SK-N-SH (cell line): ENCODE measurements around the gene NBEA. TPM values are rescaled to one million over a fixed set of nuclear protein-coding genes. Genes with fewer than 3 reads are reported as not detected.

ENCODE experiments used
- CTCF ChIA-PET: fragments of 300-600, 350-600 bp; formaldehyde crosslinking; extraction: SDS; loops from one replicate; lab custom pipeline; 2021; lab: Yijun Ruan, JAX
- POLR2A ChIA-PET: fragments of 350-600 bp; sonication (Branson Sonifier 250); formaldehyde crosslinking; extraction: SDS; loops from one replicate; lab custom pipeline; 2020; ENCODE audit warnings: antibody characterized with exemption, inconsistent platforms; lab: Yijun Ruan, JAX
- DNase-seq: peaks from one replicate; pipeline ENCODE4 v3.0.0; 2012
- H2AFZ ChIP-seq: fragments of 200-600 bp; sonication (generic); 2 replicates; pipeline ENCODE4 v1.8.1; 2016; ENCODE audit warnings: antibody characterized with exemption, mild to moderate bottlenecking, low read depth
- H3F3A ChIP-seq: fragments of 200-600 bp; sonication (generic); replicated peaks from 2 replicates; pipeline ENCODE3; 2016; ENCODE audit warnings: antibody characterized with exemption, mild to moderate bottlenecking; ENCODE audit not compliant: insufficient read depth
- H3K27ac ChIP-seq, 2 experiments: fragments of 200-500 bp in 1 of 2; fragments of 200-600 bp in 1 of 2; sonication (Bioruptor generic) in 1 of 2; sonication (generic), shearing (Covaris generic) in 1 of 2; 2 replicates each; pipeline versions ENCODE4 v1.5.1 to v1.6.1; 2014 to 2016; ENCODE audit warnings: low read depth in 2 of 2, inconsistent platforms in 1 of 2, low read length in 1 of 2, mild to moderate bottlenecking in 1 of 2, mixed read lengths in 1 of 2
- H3K27me3 ChIP-seq: fragments of 200-600 bp; sonication (generic), shearing (Covaris generic); 2 replicates; pipeline ENCODE4 v1.6.1; 2016; ENCODE audit warnings: mixed run types; ENCODE audit not compliant: insufficient read depth
- H3K36me3 ChIP-seq, 2 experiments: fragments of 200-500 bp in 1 of 2; fragments of 200-600 bp in 1 of 2; sonication (Bioruptor generic) in 1 of 2; sonication (generic) in 1 of 2; replicated peaks in 1 of 2; 2 replicates each; pipeline versions ENCODE3 to v1.5.1; 2014 to 2016; ENCODE audit warnings: low read length in 1 of 2, mild to moderate bottlenecking in 1 of 2; ENCODE audit not compliant: insufficient read depth in 2 of 2, control insufficient read depth in 1 of 2
- H3K4me1 ChIP-seq, 2 experiments: fragments of 200-500 bp in 1 of 2; fragments of 200-600 bp in 1 of 2; sonication (Bioruptor generic) in 1 of 2; sonication (generic), shearing (Covaris generic) in 1 of 2; 2 replicates each; pipeline versions ENCODE4 v1.5.1 to v1.6.1; 2014 to 2016; ENCODE audit warnings: low read depth in 1 of 2, low read length in 1 of 2, mixed run types in 1 of 2; ENCODE audit not compliant: insufficient read depth in 2 of 2, control insufficient read depth in 1 of 2
- H3K4me2 ChIP-seq: fragments of 200-600 bp; sonication (generic), shearing (Covaris generic); 2 replicates; pipeline ENCODE4 v1.6.1; 2017; ENCODE audit warnings: mixed run types
- H3K4me3 ChIP-seq, 2 experiments: fragments of 200-500 bp in 1 of 2; fragments of 200-600 bp in 1 of 2; sonication (Bioruptor generic) in 1 of 2; sonication (generic), shearing (Covaris generic) in 1 of 2; 2 replicates each; pipeline versions ENCODE4 v1.5.1 to v1.8.1; 2014 to 2016; ENCODE audit warnings: low read depth in 2 of 2, inconsistent platforms in 1 of 2, low read length in 1 of 2, mild to moderate bottlenecking in 1 of 2, mixed read lengths in 1 of 2, moderate library complexity in 1 of 2
- H3K79me2 ChIP-seq: fragments of 200-600 bp; sonication (generic); 2 replicates; pipeline ENCODE4 v1.8.1; 2017; ENCODE audit warnings: mild to moderate bottlenecking; ENCODE audit not compliant: insufficient read depth
- H3K9ac ChIP-seq: fragments of 200-600 bp; sonication (generic); 2 replicates; pipeline ENCODE4 v1.6.1; 2017; ENCODE audit warnings: mixed run types
- H3K9me2 ChIP-seq: fragments of 200-600 bp; sonication (generic); 2 replicates; pipeline ENCODE4 v1.6.1; 2017; ENCODE audit warnings: mixed run types
- H3K9me3 ChIP-seq: fragments of 200-600 bp; sonication (generic); 2 replicates; pipeline ENCODE4 v1.6.1; 2017; ENCODE audit warnings: mixed run types, mild to moderate bottlenecking, moderate library complexity
- H4K20me1 ChIP-seq: fragments of 200-600 bp; sonication (generic); 2 replicates; pipeline ENCODE4 v1.6.1; 2017; ENCODE audit warnings: mild to moderate bottlenecking, mixed run types; ENCODE audit not compliant: insufficient read depth
- CHD2 ChIP-seq: fragments of 150-350 bp; IDR thresholded peaks from 2 replicates; pipeline ENCODE4 v1.6.1; 2018; ENCODE audit warnings: low read length; ENCODE audit not compliant: partially characterized antibody
- CTCF ChIP-seq: fragments of 200-600 bp; sonication (generic); IDR thresholded peaks from 2 replicates; pipeline ENCODE4 v1.6.1; 2017; ENCODE audit warnings: antibody characterized with exemption, mild to moderate bottlenecking, moderate library complexity
- EZH2phosphoT487 ChIP-seq: fragments of 200-600 bp; sonication (generic); IDR thresholded peaks from 2 replicates; pipeline ENCODE4 v1.6.1; 2017; ENCODE audit warnings: low read depth, mixed run types, mild to moderate bottlenecking, antibody characterized with exemption, moderate library complexity, borderline replicate concordance
- FOSL2 ChIP-seq: IDR thresholded peaks from 2 replicates; pipeline ENCODE4 v1.4.0; 2012; ENCODE audit warnings: low read depth, mild to moderate bottlenecking, moderate library complexity, borderline replicate concordance
- FOXJ3 ChIP-seq: sonication (generic); formaldehyde crosslinking; IDR thresholded peaks from 2 replicates; pipeline ENCODE4 v1.5.1; 2020; ENCODE audit warnings: mild to moderate bottlenecking, missing genetic modification reagents
- MAX ChIP-seq: IDR thresholded peaks from 2 replicates; pipeline ENCODE4 v1.4.0; 2012; ENCODE audit warnings: low read depth
- MEF2A ChIP-seq: IDR thresholded peaks from 2 replicates; pipeline ENCODE4 v1.4.0; 2012; ENCODE audit warnings: low read depth, borderline replicate concordance
- MXI1 ChIP-seq: IDR thresholded peaks from 2 replicates; pipeline ENCODE4 v1.6.1; 2012; ENCODE audit warnings: mild to moderate bottlenecking, low read depth, low read length, improper control_type of control experiment
- NRF1 ChIP-seq: IDR thresholded peaks from 2 replicates; pipeline ENCODE4 v1.6.1; 2012; ENCODE audit warnings: low read depth, mild to moderate bottlenecking, low read length
- POLR2AphosphoS5 ChIP-seq: IDR thresholded peaks from 2 replicates; pipeline ENCODE4 v1.6.1; 2012; ENCODE audit warnings: low read depth, low read length
- RFX5 ChIP-seq: IDR thresholded peaks from 2 replicates; pipeline ENCODE4 v1.6.1; 2012; ENCODE audit warnings: mild to moderate bottlenecking, improper control_type of control experiment, low read length
- TAF1 ChIP-seq: IDR thresholded peaks from 2 replicates; pipeline ENCODE4 v1.6.1; 2012; ENCODE audit warnings: low read depth, mild to moderate bottlenecking, low read length, moderate library complexity, borderline replicate concordance
- TEAD4 ChIP-seq: IDR thresholded peaks from 2 replicates; pipeline ENCODE4 v1.4.0; 2012; ENCODE audit warnings: mild to moderate bottlenecking, borderline replicate concordance; ENCODE audit not compliant: insufficient read depth
- ZBTB33 ChIP-seq: IDR thresholded peaks from 2 replicates; pipeline ENCODE4 v1.4.0; 2012; ENCODE audit warnings: low read depth, borderline replicate concordance
- WGBS: methylation state at CpG from one replicate; pipeline ENCODE4 v1.1.6; 2017; ENCODE audit warnings: low lambda C conversion rate; 5-methylcytosine and 5-hydroxymethylcytosine counted together
- polyA plus RNA-seq, 3 experiments: library from polyadenylated mRNA; depleted of rRNA; stranded (reverse); fragments of >200 nt; gene quantifications; 2 replicates each; pipeline ENCODE4 v1.2.3, GENCODE V29; 2012

Gene NBEA
- polyA plus RNA-seq, 1 of the 3 experiments (the other 2 are of a cell fraction), result 12.3 TPM

- no peak overlapping the region for H3K4me2 ChIP-seq
- H3F3A ChIP-seq, result no peaks in the 10 kb centered on the region
- CTCF ChIA-PET, result no interaction called here
Measured at GRCh38 chr13:35127466-35127865, 185.4 kb downstream of the NBEA start.

GRCh38 chr13:35129500-35129899 is 187.4 kb downstream of the NBEA start:
- no peak overlapping the region for H3K4me2 ChIP-seq
- no peak overlapping the region for H3K9ac ChIP-seq
- no peaks in the 10 kb centered on the region for H3K9me3 ChIP-seq
- no peak overlapping the region for H3K27ac ChIP-seq
- ChIA-PET POLR2A (no interaction called here), CTCF (no interaction called here)
- DNase-seq, result no peak
- H3K36me3 ChIP-seq, result no peaks in the 10 kb centered on the region
- H3K9me2 ChIP-seq, result no peaks in the 10 kb centered on the region
- H2AFZ ChIP-seq, result no peak overlapping the region
- H3K4me1 ChIP-seq, result no peaks in the 10 kb centered on the region
- TF ChIP-seq MEF2A (no peak), RFX5 (no peak), CTCF (no peak), FOXJ3 (CRISPR knock-in tag) (no peak), TAF1 (no peak), FOSL2 (no peak)
- H3K4me3 ChIP-seq, result no peak overlapping the region
- H3F3A ChIP-seq, result no peaks in the 10 kb centered on the region
- no peaks in the 10 kb centered on the region for H3K79me2 ChIP-seq
- no peaks in the 10 kb centered on the region for H3K27me3 ChIP-seq
- no peaks in the 10 kb centered on the region for H4K20me1 ChIP-seq

More at GRCh38 chr13:35127466-35127865, 185.4 kb downstream of the NBEA start:
- Histone ChIP-seq H3K4me3 (no peak overlapping the region), H4K20me1 (no peaks in the 10 kb centered on the region), H3K27me3 (no peaks in the 10 kb centered on the region), H3K9me3 (no peaks in the 10 kb centered on the region), H3K36me3 (peaks cover 0 to 4% of the 10 kb centered on the region in 2 experiments), H2AFZ (no peak overlapping the region), H3K9ac (no peak overlapping the region), H3K9me2 (no peaks in the 10 kb centered on the region), H3K4me1 (no peaks in the 10 kb centered on the region), H3K27ac (no peak overlapping the region), H3K79me2 (no peaks in the 10 kb centered on the region)
- WGBS, result 93% methylated on average over 2 of the region's 2 CpGs
- TF ChIP-seq TEAD4 (no peak), CTCF (no peak), EZH2phosphoT487 (no peak), TAF1 (no peak), MAX (no peak), ZBTB33 (no peak), NRF1 (no peak), CHD2 (no peak), POLR2AphosphoS5 (no peak), MXI1 (no peak)
- POLR2A ChIA-PET, result no interaction called here
- DNase-seq, result no peak
